ENCODE data around the gene URI1.

Gene URI1

DNA sequence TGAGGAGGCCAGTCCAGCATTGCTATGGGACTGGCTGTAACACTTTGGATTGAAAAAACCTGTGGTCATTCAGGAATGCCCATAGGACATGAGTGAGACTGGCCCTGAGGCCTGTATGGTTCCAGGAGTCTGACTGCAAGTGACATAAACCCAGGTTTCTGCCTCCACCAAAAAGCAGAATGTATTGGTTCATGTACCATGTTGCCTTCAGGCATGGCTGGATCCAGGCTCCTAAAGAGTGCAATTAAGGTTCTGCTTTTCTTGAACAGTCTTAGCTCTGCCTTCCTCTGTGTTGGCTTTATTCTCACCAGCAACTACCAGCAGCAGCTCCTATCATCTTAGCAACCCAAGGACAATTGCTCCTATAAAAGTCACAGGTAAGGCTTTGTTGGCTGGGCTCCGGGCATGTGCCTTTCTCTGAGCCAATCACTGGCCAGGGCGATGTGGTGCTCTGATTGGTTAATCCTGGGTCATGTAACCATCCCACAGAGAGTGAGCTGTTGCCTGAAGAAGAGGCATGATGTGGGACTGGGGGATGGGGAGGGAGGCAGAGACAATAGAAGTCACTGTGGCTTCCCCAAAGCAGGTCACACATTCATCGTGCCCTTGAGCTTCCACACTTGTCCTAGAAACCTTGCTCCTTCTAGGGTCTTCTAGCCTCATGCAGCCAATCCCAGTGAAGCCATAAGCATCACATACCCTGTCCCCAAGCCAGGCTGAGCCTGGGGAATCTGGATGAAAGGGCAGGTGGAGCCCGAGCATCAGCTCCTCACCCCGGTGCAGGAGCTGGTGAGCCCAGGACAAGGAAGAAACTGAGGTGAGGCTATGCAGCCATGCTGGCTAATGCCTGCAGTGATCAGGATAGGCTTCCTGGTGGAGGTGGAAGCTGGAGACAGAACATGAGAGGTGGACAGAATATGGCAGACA is 123.9 kb downstream of the URI1 start:
- ATAC-seq (ENCODE audit: low read depth) (no peak), DNase-seq (ENCODE audit: low spot score) (no peak)
- peaks cover 6% of the 10 kb centered on the region for H3K27me3 ChIP-seq (ENCODE audit: insufficient read depth, poor library complexity, severe bottlenecking)
- H3K36me3 ChIP-seq (ENCODE audit: low read depth) = no peaks in the 10 kb centered on the region
- H3K9me3 ChIP-seq (ENCODE audit: severe bottlenecking) = no peaks in the 10 kb centered on the region
- no peak overlapping the region for H3K4me3 ChIP-seq (ENCODE audit: severe bottlenecking)
- no peaks in the 10 kb centered on the region for H3K4me1 ChIP-seq (ENCODE audit: insufficient read depth, poor library complexity, severe bottlenecking)
- H3K27ac ChIP-seq (ENCODE audit: poor library complexity, severe bottlenecking) = no peak overlapping the region
- TF ChIP-seq, protein P1, sequence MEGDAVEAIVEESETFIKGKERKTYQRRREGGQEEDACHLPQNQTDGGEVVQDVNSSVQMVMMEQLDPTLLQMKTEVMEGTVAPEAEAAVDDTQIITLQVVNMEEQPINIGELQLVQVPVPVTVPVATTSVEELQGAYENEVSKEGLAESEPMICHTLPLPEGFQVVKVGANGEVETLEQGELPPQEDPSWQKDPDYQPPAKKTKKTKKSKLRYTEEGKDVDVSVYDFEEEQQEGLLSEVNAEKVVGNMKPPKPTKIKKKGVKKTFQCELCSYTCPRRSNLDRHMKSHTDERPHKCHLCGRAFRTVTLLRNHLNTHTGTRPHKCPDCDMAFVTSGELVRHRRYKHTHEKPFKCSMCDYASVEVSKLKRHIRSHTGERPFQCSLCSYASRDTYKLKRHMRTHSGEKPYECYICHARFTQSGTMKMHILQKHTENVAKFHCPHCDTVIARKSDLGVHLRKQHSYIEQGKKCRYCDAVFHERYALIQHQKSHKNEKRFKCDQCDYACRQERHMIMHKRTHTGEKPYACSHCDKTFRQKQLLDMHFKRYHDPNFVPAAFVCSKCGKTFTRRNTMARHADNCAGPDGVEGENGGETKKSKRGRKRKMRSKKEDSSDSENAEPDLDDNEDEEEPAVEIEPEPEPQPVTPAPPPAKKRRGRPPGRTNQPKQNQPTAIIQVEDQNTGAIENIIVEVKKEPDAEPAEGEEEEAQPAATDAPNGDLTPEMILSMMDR (IDR thresholded peaks at IDR 0.05; ENCODE audit: poor library complexity, severe bottlenecking) = no peak
